Osteoblast (primary cell): ENCODE results near the gene TTN. TPM values are rescaled to one million over a fixed set of nuclear protein-coding genes. Genes with fewer than 3 reads are reported as not detected.

ENCODE experiments used
- DNase-seq: peaks from one replicate; pipeline ENCODE4 v3.0.0; 2011; ENCODE audit warnings: low spot score, mixed read lengths; ENCODE audit not compliant: insufficient read length; ENCODE audit errors: missing footprints
- H2AFZ ChIP-seq: 2 replicates; pipeline ENCODE4 v1.6.0; 2011; ENCODE audit warnings: mild to moderate bottlenecking, low read length
- H3K27ac ChIP-seq: 2 replicates; pipeline ENCODE4 v1.5.1; 2011; ENCODE audit warnings: mild to moderate bottlenecking, low read depth, low read length, moderate library complexity
- H3K27me3 ChIP-seq: 2 replicates; pipeline ENCODE4 v1.6.0; 2012; ENCODE audit warnings: mild to moderate bottlenecking, control low read depth, inconsistent platforms, low read length, moderate library complexity; ENCODE audit not compliant: insufficient read depth
- H3K36me3 ChIP-seq: 2 replicates; pipeline ENCODE4 v1.5.1; 2011; ENCODE audit warnings: mild to moderate bottlenecking, low read length, control low read depth, moderate library complexity; ENCODE audit not compliant: insufficient read depth
- H3K4me1 ChIP-seq: 2 replicates; pipeline ENCODE4 v1.5.1; 2011; ENCODE audit warnings: mild to moderate bottlenecking, low read length, control low read depth, moderate library complexity; ENCODE audit not compliant: insufficient read depth
- H3K4me2 ChIP-seq: 2 replicates; pipeline ENCODE4 v1.6.0; 2011; ENCODE audit warnings: mild to moderate bottlenecking, low read length; ENCODE audit not compliant: insufficient read depth
- H3K4me3 ChIP-seq: fragments of 200-600 bp; sonication (generic); 3 replicates; pipeline ENCODE4 v1.5.1; 2012; ENCODE audit warnings: mild to moderate bottlenecking, low read length, inconsistent platforms; ENCODE audit not compliant: insufficient read depth
- H3K79me2 ChIP-seq: 2 replicates; pipeline ENCODE4 v1.6.0; 2012; ENCODE audit warnings: mild to moderate bottlenecking, low read length, control low read depth, inconsistent platforms; ENCODE audit not compliant: insufficient read depth
- H3K9me3 ChIP-seq: 2 replicates; pipeline ENCODE4 v1.5.1; 2011; ENCODE audit warnings: low read depth, low read length, control low read depth
- H4K20me1 ChIP-seq: 2 replicates; pipeline ENCODE4 v1.6.0; 2012; ENCODE audit warnings: mild to moderate bottlenecking, low read length, control low read depth; ENCODE audit not compliant: insufficient read depth
- CTCF ChIP-seq: IDR thresholded peaks from 2 replicates; pipeline ENCODE4 v1.5.1; 2011; ENCODE audit warnings: mild to moderate bottlenecking, low read depth, low read length, moderate library complexity; ENCODE audit errors: extremely low read depth
- total RNA-seq: library from RNA; depleted of rRNA; stranded (reverse); fragments of >200 nt; gene quantifications from 2 replicates; pipeline ENCODE4 v1.2.3, GENCODE V29; 2012

The TTN gene
- total RNA-seq, 1 donor, result under 0.01 TPM

GRCh38 chr2:178783889-178784288, 23.3 kb downstream of the TTN start:
- Histone ChIP-seq H3K79me2 (no peaks in the 10 kb centered on the region), H3K4me2 (no peak overlapping the region), H3K4me1 (no peaks in the 10 kb centered on the region), H3K9me3 (no peaks in the 10 kb centered on the region), H4K20me1 (no peaks in the 10 kb centered on the region), H3K4me3 (no peak overlapping the region), H2AFZ (no peak overlapping the region), H3K27me3 (no peaks in the 10 kb centered on the region), H3K36me3 (no peaks in the 10 kb centered on the region), H3K27ac (no peak overlapping the region)
- DNase-seq, result no peak
- TF ChIP-seq CTCF, result no peak

- no peak for TF ChIP-seq CTCF
- no peak overlapping the region for H3K4me2 ChIP-seq
Observed at GRCh38 chr2:178782236-178782635, 25.0 kb downstream of the TTN start.

GRCh38 chr2:178777577-178777976, 29.6 kb downstream of the TTN start:
- no peak overlapping the region for H2AFZ ChIP-seq
- no peak for DNase-seq
- no peaks in the 10 kb centered on the region for H3K79me2 ChIP-seq
- H4K20me1 ChIP-seq, result no peaks in the 10 kb centered on the region
- H3K9me3 ChIP-seq, result no peaks in the 10 kb centered on the region
- no peak for TF ChIP-seq CTCF
- no peak overlapping the region for H3K27ac ChIP-seq
- no peaks in the 10 kb centered on the region for H3K4me1 ChIP-seq
- H3K4me2 ChIP-seq, result no peak overlapping the region
- no peaks in the 10 kb centered on the region for H3K27me3 ChIP-seq
- no peak overlapping the region for H3K4me3 ChIP-seq
- H3K36me3 ChIP-seq, result no peaks in the 10 kb centered on the region

More at GRCh38 chr2:178782236-178782635, 25.0 kb downstream of the TTN start:
- Histone ChIP-seq H3K9me3 (no peaks in the 10 kb centered on the region), H3K27me3 (no peaks in the 10 kb centered on the region), H3K4me3 (no peak overlapping the region), H3K79me2 (no peaks in the 10 kb centered on the region), H3K4me1 (no peaks in the 10 kb centered on the region), H2AFZ (no peak overlapping the region), H4K20me1 (no peaks in the 10 kb centered on the region), H3K36me3 (no peaks in the 10 kb centered on the region), H3K27ac (no peak overlapping the region)
- no peak for DNase-seq

- Histone ChIP-seq H3K4me1 (no peaks in the 10 kb centered on the region), H3K4me3 (no peak overlapping the region), H3K27ac (no peak overlapping the region), H3K36me3 (no peaks in the 10 kb centered on the region), H4K20me1 (no peaks in the 10 kb centered on the region), H3K27me3 (no peaks in the 10 kb centered on the region), H3K4me2 (no peak overlapping the region), H3K9me3 (no peaks in the 10 kb centered on the region), H3K79me2 (no peaks in the 10 kb centered on the region), H2AFZ (no peak overlapping the region)
- no peak for TF ChIP-seq CTCF
- DNase-seq, result no peak
Observed at GRCh38 chr2:178776751-178777150, 30.5 kb downstream of the TTN start.
